Loucy (cell line): ENCODE results near the gene ASS1.

Experiments
- H2AFZ ChIP-seq: fragments of 200-600 bp; sonication (generic); 2 replicates; pipeline ENCODE4 v1.6.0; 2016; ENCODE audit warnings: antibody characterized with exemption, mild to moderate bottlenecking, low read length, moderate library complexity
- H3F3A ChIP-seq: fragments of 200-600 bp; 2 replicates; pipeline ENCODE4 v1.6.0; 2016; ENCODE audit warnings: antibody characterized with exemption, low read depth, mild to moderate bottlenecking
- H3K27me3 ChIP-seq: fragments of 200-600 bp; sonication (generic); 2 replicates; pipeline ENCODE4 v1.6.1; 2014; ENCODE audit warnings: low read length, mild to moderate bottlenecking; ENCODE audit not compliant: insufficient read depth, poor library complexity, severe bottlenecking
- H3K36me3 ChIP-seq: fragments of 200-600 bp; sonication (generic); 2 replicates; pipeline ENCODE4 v1.6.1; 2016; ENCODE audit warnings: low read length; ENCODE audit not compliant: insufficient read depth
- H3K4me1 ChIP-seq: fragments of 200-600 bp; sonication (generic); 2 replicates; pipeline ENCODE4 v1.5.1; 2014; ENCODE audit warnings: low read length, mild to moderate bottlenecking; ENCODE audit not compliant: insufficient read depth, poor library complexity, severe bottlenecking
- H3K4me2 ChIP-seq: fragments of 200-600 bp; sonication (generic); 2 replicates; pipeline ENCODE4 v1.6.0; 2014; ENCODE audit warnings: antibody characterized with exemption, low read length, low read depth, mild to moderate bottlenecking; ENCODE audit not compliant: poor library complexity, severe bottlenecking
- H3K4me3 ChIP-seq: fragments of 200-600 bp; sonication (generic); 2 replicates; pipeline ENCODE4 v1.5.1; 2014; ENCODE audit warnings: low read length, mild to moderate bottlenecking, mixed read lengths; ENCODE audit not compliant: poor library complexity, severe bottlenecking
- H3K79me2 ChIP-seq: fragments of 200-600 bp; sonication (generic); 2 replicates; pipeline ENCODE4 v1.6.1; 2014; ENCODE audit warnings: low read length; ENCODE audit not compliant: insufficient read depth
- H3K9ac ChIP-seq: fragments of 200-600 bp; sonication (generic); 2 replicates; pipeline ENCODE4 v1.6.0; 2014; ENCODE audit warnings: mild to moderate bottlenecking, low read depth, low read length, moderate library complexity; ENCODE audit not compliant: poor library complexity, severe bottlenecking
- H3K9me2 ChIP-seq: fragments of 200-600 bp; sonication (generic); replicated peaks from 2 replicates; pipeline ENCODE4 v1.6.1; 2016; ENCODE audit warnings: low read depth, low read length, mixed read lengths
- H3K9me3 ChIP-seq: fragments of 200-600 bp; sonication (generic); 2 replicates; pipeline ENCODE4 v1.6.1; 2014; ENCODE audit warnings: mild to moderate bottlenecking, antibody characterized with exemption, low read length, low read depth; ENCODE audit not compliant: insufficient read depth
- H4K20me1 ChIP-seq: fragments of 200-600 bp; sonication (generic); 2 replicates; pipeline ENCODE4 v1.6.0; 2014; ENCODE audit warnings: antibody characterized with exemption, low read length, mild to moderate bottlenecking; ENCODE audit not compliant: insufficient read depth, poor library complexity, severe bottlenecking
- CTCF ChIP-seq: fragments of 200-600 bp; sonication (generic); conservative IDR thresholded peaks from 2 replicates; pipeline ENCODE4 v1.5.1; 2014; ENCODE audit warnings: mild to moderate bottlenecking, antibody characterized with exemption, low read length
- EZH2phosphoT487 ChIP-seq: fragments of 200-600 bp; IDR thresholded peaks from 2 replicates; pipeline ENCODE4 v1.6.1; 2018; ENCODE audit warnings: antibody characterized with exemption, mild to moderate bottlenecking, moderate library complexity, borderline replicate concordance

ASS1 gene

GRCh38 chr9:130480673-130481072 lies 35.9 kb downstream of the ASS1 start:
- Histone ChIP-seq H3K4me1 (no peaks in the 10 kb centered on the region), H3K4me2 (no peak overlapping the region), H3K9me2 (no peaks in the 10 kb centered on the region), H3K79me2 (no peaks in the 10 kb centered on the region), H3K9ac (no peak overlapping the region), H3F3A (no peaks in the 10 kb centered on the region), H3K27me3 (no peaks in the 10 kb centered on the region), H4K20me1 (no peaks in the 10 kb centered on the region), H3K4me3 (no peak overlapping the region), H3K36me3 (no peaks in the 10 kb centered on the region), H3K9me3 (no peaks in the 10 kb centered on the region), H2AFZ (no peak overlapping the region)
- TF ChIP-seq EZH2phosphoT487, result no peak
- no peak for TF ChIP-seq CTCF

GRCh38 chr9:130482463-130482862 lies 37.7 kb downstream of the ASS1 start:
- TF ChIP-seq CTCF (no peak), EZH2phosphoT487 (no peak)
- no peaks in the 10 kb centered on the region for H3K9me3 ChIP-seq
- H3K4me1 ChIP-seq, result no peaks in the 10 kb centered on the region
- no peaks in the 10 kb centered on the region for H3K36me3 ChIP-seq
- H3K27me3 ChIP-seq, result no peaks in the 10 kb centered on the region
- no peaks in the 10 kb centered on the region for H3K79me2 ChIP-seq
- no peak overlapping the region for H2AFZ ChIP-seq
- H3K9ac ChIP-seq, result no peak overlapping the region
- H3F3A ChIP-seq, result no peaks in the 10 kb centered on the region
- no peaks in the 10 kb centered on the region for H3K9me2 ChIP-seq
- H3K4me2 ChIP-seq, result no peak overlapping the region
- no peak overlapping the region for H3K4me3 ChIP-seq
- no peaks in the 10 kb centered on the region for H4K20me1 ChIP-seq

GRCh38 chr9:130483371-130483971 lies 38.7 kb downstream of the ASS1 start:
- H3K27me3 ChIP-seq, result no peaks in the 10 kb centered on the region
- H3K9me3 ChIP-seq, result no peaks in the 10 kb centered on the region
- H3K79me2 ChIP-seq, result no peaks in the 10 kb centered on the region
- H3K4me3 ChIP-seq, result no peak overlapping the region
- H3K4me2 ChIP-seq, result no peak overlapping the region
- H3K9me2 ChIP-seq, result no peaks in the 10 kb centered on the region
- H3K36me3 ChIP-seq, result no peaks in the 10 kb centered on the region
- TF ChIP-seq EZH2phosphoT487, result no peak
- TF ChIP-seq CTCF, result no peak
- H3K9ac ChIP-seq, result no peak overlapping the region
- H3K4me1 ChIP-seq, result no peaks in the 10 kb centered on the region
- H2AFZ ChIP-seq, result no peak overlapping the region
- H3F3A ChIP-seq, result no peaks in the 10 kb centered on the region
- no peaks in the 10 kb centered on the region for H4K20me1 ChIP-seq
